ENCODE data around the gene SLC23A2. TPM values are rescaled to one million over a fixed set of nuclear protein-coding genes. Genes with fewer than 3 reads are reported as not detected.
"Not testable (repeated sequence)": the region's sequence is repeated elsewhere in the genome, so short reads cannot be mapped to it uniquely, and the experiment has no call there.

SLC23A2 gene
- total and polyA plus RNA-seq, 4 donors = 9.1 to 48.4 (median 14.7) TPM

- Histone ChIP-seq H3K4me3 (ENCODE audit: low read depth in 1 of 3, low read length in 3 of 3) (no peak overlapping the region), H3K9ac (ENCODE audit: low read depth in 1 of 2, low read length in 2 of 2) (no peak overlapping the region), H3K27me3 (ENCODE audit: control insufficient read depth in 4 of 4, insufficient read depth in 4 of 4, low read length in 3 of 4) (no peaks in the 10 kb centered on the region), H3K27ac (ENCODE audit: low read depth in 1 of 2, low read length in 2 of 2) (no peak overlapping the region), H3K36me3 (ENCODE audit: control insufficient read depth in 4 of 4, insufficient read depth in 3 of 4, low read depth in 1 of 4, low read length in 3 of 4) (peaks cover 3 to 84% (median 75%) of the 10 kb centered on the region in 4 donors), H3K4me1 (ENCODE audit: control insufficient read depth in 4 of 4, insufficient read depth in 4 of 4, low read length in 3 of 4) (no peaks in the 10 kb centered on the region), H3K9me3 (ENCODE audit: control insufficient read depth in 4 of 4, low read length in 3 of 4) (no peaks in the 10 kb centered on the region)
- WGBS = 82% methylated on average over 5 of the region's 5 CpGs
- TF ChIP-seq ZBTB33 (IDR thresholded peaks at IDR 0.05) (no peak), CTCF (IDR thresholded peaks at IDR 0.05; ENCODE audit: low read depth, low read length, missing input control) (no peak), HNF4G (IDR thresholded peaks at IDR 0.05) (no peak), MAX (IDR thresholded peaks at IDR 0.05) (no peak), REST (IDR thresholded peaks at IDR 0.05) (no peak), SP1 (IDR thresholded peaks at IDR 0.05) (no peak), GABPA (IDR thresholded peaks at IDR 0.05 in 1 of 2, conservative IDR thresholded peaks at IDR 0.05 in 1 of 2) (no peak), FOXA2 (IDR thresholded peaks at IDR 0.05) (no peak), NR2F2 (IDR thresholded peaks at IDR 0.05) (no peak), RXRA (IDR thresholded peaks at IDR 0.05) (no peak), FOXA1 (IDR thresholded peaks at IDR 0.05) (no peak), HNF4A (conservative IDR thresholded peaks at IDR 0.05) (no peak), RAD21 (IDR thresholded peaks at IDR 0.05) (no peak), EGR1 (IDR thresholded peaks at IDR 0.05; ENCODE audit: low read depth in 2 of 2) (no peak), JUND (IDR thresholded peaks at IDR 0.05) (no peak), ATF3 (IDR thresholded peaks at IDR 0.05) (no peak), YY1 (IDR thresholded peaks at IDR 0.05) (no peak)
- DNase-seq (ENCODE audit: low spot score) = no peak
Observed at GRCh38 chr20:4880051-4880450, 121.3 kb downstream of the SLC23A2 start.

GRCh38 chr20:4878099-4878498, 123.2 kb downstream of the SLC23A2 start:
- H3K36me3 ChIP-seq (ENCODE audit: control insufficient read depth in 4 of 4, insufficient read depth in 3 of 4, low read depth in 1 of 4, low read length in 3 of 4) = peaks cover 11 to 86% (median 75%) of the 10 kb centered on the region in 4 donors
- WGBS = 81% methylated on average over 5 of the region's 5 CpGs
- not testable (repeated sequence) for H3K27ac ChIP-seq (ENCODE audit: low read depth in 1 of 2, low read length in 2 of 2)

More at GRCh38 chr20:4878099-4878498, 123.2 kb downstream of the SLC23A2 start:
- not testable (repeated sequence) for H3K27me3 ChIP-seq (ENCODE audit: control insufficient read depth in 4 of 4, insufficient read depth in 4 of 4, low read length in 3 of 4); H3K9me3 ChIP-seq (ENCODE audit: control insufficient read depth in 4 of 4, low read length in 3 of 4); H3K9ac ChIP-seq (ENCODE audit: low read depth in 1 of 2, low read length in 2 of 2); H3K4me3 ChIP-seq (ENCODE audit: low read depth in 1 of 3, low read length in 3 of 3); DNase-seq (ENCODE audit: low spot score); H3K4me1 ChIP-seq (ENCODE audit: control insufficient read depth in 4 of 4, insufficient read depth in 4 of 4, low read length in 3 of 4)

Measured in liver (tissue), 9 donors.